GM12864 (cell line): ENCODE data around the gene KIAA0232.

Experiments used
- DNase-seq: peaks from one replicate; pipeline ENCODE4 v3.0.0-alpha.2; 2011; ENCODE audit warnings: low read depth
- H3K4me3 ChIP-seq: 2 replicates; pipeline ENCODE4 v1.5.1; 2011; ENCODE audit warnings: mild to moderate bottlenecking, low read depth, low read length, control low read depth
- TF ChIP-seq, protein P1 (sequence below): IDR thresholded peaks from 2 replicates; pipeline ENCODE4 v1.5.1; 2011; ENCODE audit warnings: low read depth, mild to moderate bottlenecking, moderate library complexity, low read length, control low read depth, inconsistent platforms; ENCODE audit errors: missing control alignments

KIAA0232 gene

DNA sequence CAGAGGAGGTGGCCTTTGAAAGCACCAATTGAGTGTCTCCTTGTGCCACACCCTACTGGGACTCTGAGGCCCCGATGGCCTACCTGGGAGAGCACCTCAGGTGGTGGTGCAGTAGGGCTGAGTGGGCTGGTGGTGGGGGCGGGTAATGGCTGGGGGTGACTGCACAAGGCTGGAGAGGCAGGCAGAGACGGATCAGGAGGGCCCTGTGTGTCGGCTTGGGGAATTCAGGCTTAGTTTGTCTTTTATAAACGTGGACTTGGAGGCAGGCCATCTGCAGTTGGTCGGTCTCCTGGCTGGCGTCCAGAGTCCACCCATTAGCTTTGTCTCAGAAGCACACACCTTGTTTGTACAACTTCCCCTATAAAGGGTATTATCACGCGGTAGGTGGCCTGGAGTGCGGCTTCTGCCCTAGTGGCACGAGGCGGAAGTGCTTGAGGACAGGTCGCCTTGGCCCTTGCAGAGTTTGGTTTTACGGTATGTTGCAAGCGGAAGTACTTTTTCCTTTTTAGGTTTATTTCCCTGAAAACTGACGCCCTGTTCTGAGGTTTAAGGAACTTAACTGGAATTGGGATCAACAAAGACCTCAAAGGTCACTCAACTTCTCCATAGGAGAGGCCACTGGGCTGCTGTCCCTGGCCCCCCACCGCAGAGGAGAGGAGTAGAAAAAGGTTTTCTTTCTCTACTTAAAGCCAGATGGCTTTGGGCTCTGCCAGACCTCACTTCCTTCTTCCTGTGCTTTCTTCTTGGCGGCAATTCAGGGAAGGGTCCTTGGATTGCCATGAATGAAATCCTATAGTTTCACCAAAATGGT lies 135.1 kb downstream of the KIAA0232 start:
- no peak overlapping the region for H3K4me3 ChIP-seq
- peak; percentile 59 for DNase-seq
- TF ChIP-seq, protein P1, sequence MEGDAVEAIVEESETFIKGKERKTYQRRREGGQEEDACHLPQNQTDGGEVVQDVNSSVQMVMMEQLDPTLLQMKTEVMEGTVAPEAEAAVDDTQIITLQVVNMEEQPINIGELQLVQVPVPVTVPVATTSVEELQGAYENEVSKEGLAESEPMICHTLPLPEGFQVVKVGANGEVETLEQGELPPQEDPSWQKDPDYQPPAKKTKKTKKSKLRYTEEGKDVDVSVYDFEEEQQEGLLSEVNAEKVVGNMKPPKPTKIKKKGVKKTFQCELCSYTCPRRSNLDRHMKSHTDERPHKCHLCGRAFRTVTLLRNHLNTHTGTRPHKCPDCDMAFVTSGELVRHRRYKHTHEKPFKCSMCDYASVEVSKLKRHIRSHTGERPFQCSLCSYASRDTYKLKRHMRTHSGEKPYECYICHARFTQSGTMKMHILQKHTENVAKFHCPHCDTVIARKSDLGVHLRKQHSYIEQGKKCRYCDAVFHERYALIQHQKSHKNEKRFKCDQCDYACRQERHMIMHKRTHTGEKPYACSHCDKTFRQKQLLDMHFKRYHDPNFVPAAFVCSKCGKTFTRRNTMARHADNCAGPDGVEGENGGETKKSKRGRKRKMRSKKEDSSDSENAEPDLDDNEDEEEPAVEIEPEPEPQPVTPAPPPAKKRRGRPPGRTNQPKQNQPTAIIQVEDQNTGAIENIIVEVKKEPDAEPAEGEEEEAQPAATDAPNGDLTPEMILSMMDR = peak; percentile 84

DNA sequence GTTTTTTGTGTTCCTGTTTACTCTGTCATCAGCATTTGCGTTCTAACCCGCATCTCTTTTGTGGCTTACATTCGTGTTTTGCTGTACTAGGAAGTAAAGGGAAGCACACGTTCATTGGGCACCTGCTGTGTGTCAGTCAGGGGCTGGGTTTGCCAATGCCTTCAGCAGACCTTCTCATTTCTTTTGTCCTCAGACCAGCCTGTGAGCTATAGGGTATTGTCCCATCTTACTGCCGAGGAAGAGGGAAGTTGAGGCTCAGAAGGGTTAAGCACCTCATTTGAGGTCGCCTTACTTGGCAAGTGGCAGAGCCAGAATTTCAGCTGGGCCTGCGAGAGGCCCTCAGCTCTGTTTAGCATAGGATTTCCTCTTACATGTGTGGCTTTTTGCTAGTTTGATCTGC lies 135.8 kb downstream of the KIAA0232 start:
- no peak for DNase-seq
- no peak overlapping the region for H3K4me3 ChIP-seq
- TF ChIP-seq, protein P1 = no peak

DNA sequence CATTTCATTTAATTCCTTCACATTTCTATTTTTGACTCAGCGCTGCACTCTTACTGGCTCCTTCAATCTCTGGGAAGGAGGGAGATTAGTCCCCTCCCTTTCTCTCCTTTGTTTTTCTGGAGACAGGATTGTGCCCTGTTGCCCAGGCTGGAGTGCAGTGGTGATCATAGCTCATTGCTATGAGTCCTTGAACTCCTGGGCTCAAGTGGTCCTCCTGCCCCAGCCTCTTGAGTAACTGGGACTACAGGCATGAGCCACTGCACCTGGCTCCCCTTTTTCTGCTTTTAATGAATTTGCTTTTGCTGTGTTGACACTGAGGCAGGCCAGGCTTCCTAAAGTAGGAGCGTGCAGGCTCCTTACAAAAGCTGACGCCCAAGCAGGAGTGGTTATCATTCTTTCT lies 137.6 kb downstream of the KIAA0232 start:
- no peak for DNase-seq
- no peak overlapping the region for H3K4me3 ChIP-seq
- TF ChIP-seq, protein P1 = no peak

- DNase-seq = no peak
- TF ChIP-seq, protein P1 = no peak
- no peak overlapping the region for H3K4me3 ChIP-seq
Measured at GRCh38 chr4:6923507-6923906, 141.0 kb downstream of the KIAA0232 start.

GRCh38 chr4:6924361-6924779 lies 141.8 kb downstream of the KIAA0232 start:
- no peak overlapping the region for H3K4me3 ChIP-seq
- no peak for DNase-seq
- TF ChIP-seq, protein P1 = no peak

- H3K4me3 ChIP-seq = no peak overlapping the region
- no peak for DNase-seq
- TF ChIP-seq, protein P1 = no peak
Measured at GRCh38 chr4:6925357-6925836, 142.9 kb downstream of the KIAA0232 start.

DNA sequence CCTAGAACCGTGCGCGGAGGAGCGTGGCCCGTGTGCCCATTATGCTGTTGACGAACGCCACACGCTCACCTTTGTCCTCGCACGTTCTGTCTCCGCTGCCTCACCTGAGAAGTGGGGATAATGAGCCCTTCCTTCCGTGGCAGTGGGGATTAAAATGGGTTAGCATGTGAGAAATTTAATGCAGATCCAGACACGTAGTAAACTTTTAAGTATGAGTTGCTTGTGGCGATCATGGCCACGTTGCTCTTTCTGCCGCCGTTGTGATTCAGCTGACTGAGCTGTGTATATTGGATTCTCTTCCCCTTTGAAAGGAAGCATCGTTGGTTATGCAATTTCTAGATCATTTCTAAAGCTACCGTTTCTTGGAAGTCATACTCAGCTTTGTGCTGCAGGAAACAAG lies 143.6 kb downstream of the KIAA0232 start:
- TF ChIP-seq, protein P1 = no peak
- no peak overlapping the region for H3K4me3 ChIP-seq
- DNase-seq = no peak
